Cardiac muscle cell (in vitro differentiated cells and primary cell): Measurements from ENCODE around the gene GPC5. TPM values are rescaled to one million over a fixed set of nuclear protein-coding genes. Genes with fewer than 3 reads are reported as not detected.

Source experiments
- DNase-seq, 2 donors: peaks; one replicate each; pipeline versions ENCODE4 v3.0.0 to v3.0.0-alpha.2; 2010 to 2017; ENCODE audit warnings: low read depth in 1 of 2, low spot score in 1 of 2
- H3K27ac ChIP-seq: fragments of 200-600 bp; sonication (generic); 2 replicates; pipeline ENCODE4 v1.5.1; 2016
- H3K27me3 ChIP-seq: fragments of 200-600 bp; sonication (generic); 2 replicates; pipeline ENCODE4 v1.6.0; 2016; ENCODE audit warnings: control low read depth
- H3K36me3 ChIP-seq: fragments of 200-600 bp; sonication (generic); 2 replicates; pipeline ENCODE4 v1.5.1; 2016; ENCODE audit warnings: control low read depth
- H3K4me1 ChIP-seq: fragments of 200-600 bp; sonication (generic); 2 replicates; pipeline ENCODE4 v1.8.1; 2017; ENCODE audit warnings: low read depth, mild to moderate bottlenecking, mixed run types
- H3K4me3 ChIP-seq: fragments of 200-600 bp; sonication (generic); 2 replicates; pipeline ENCODE4 v1.5.1; 2016; ENCODE audit warnings: mild to moderate bottlenecking
- H3K9me3 ChIP-seq: fragments of 200-600 bp; sonication (generic); 2 replicates; pipeline ENCODE4 v1.5.1; 2017; ENCODE audit warnings: low read depth, mild to moderate bottlenecking, control low read depth
- CTCF ChIP-seq: IDR thresholded peaks from 2 replicates; pipeline ENCODE4 v1.5.1; 2012; ENCODE audit warnings: low read depth, mild to moderate bottlenecking, low read length
- polyA plus RNA-seq: library from polyadenylated mRNA; unstranded; fragments of >200 nt; fragmentation: Nextera tagmentation; extraction: Ambion mirVana; gene quantifications from 2 replicates; pipeline ENCODE4 v1.2.1, GENCODE V29; 2016
- total RNA-seq: library from RNA; depleted of rRNA; stranded (reverse); fragments of >200 nt; gene quantifications from 2 replicates; pipeline ENCODE4 v1.2.3, GENCODE V29; 2016

GPC5 gene
- total and polyA plus RNA-seq, 2 experiments from 2014 or later, result 0.97 to 3.3 TPM

GRCh38 chr13:91491980-91492379 is 93.6 kb downstream of the GPC5 start:
- no peaks in the 10 kb centered on the region for H3K4me1 ChIP-seq
- DNase-seq, result no peak
- no peak overlapping the region for H3K4me3 ChIP-seq
- no peaks in the 10 kb centered on the region for H3K9me3 ChIP-seq
- H3K27me3 ChIP-seq, result no peaks in the 10 kb centered on the region
- no peaks in the 10 kb centered on the region for H3K36me3 ChIP-seq
- no peak for TF ChIP-seq CTCF
- no peak overlapping the region for H3K27ac ChIP-seq

- Histone ChIP-seq H3K27me3 (no peaks in the 10 kb centered on the region), H3K9me3 (no peaks in the 10 kb centered on the region), H3K36me3 (no peaks in the 10 kb centered on the region), H3K27ac (no peak overlapping the region), H3K4me1 (no peaks in the 10 kb centered on the region), H3K4me3 (no peak overlapping the region)
- DNase-seq, result no peak
- TF ChIP-seq CTCF, result no peak
Observed at GRCh38 chr13:91493442-91493841, 95.0 kb downstream of the GPC5 start.

GRCh38 chr13:91498298-91498697 is 99.9 kb downstream of the GPC5 start:
- Histone ChIP-seq H3K4me3 (no peak overlapping the region), H3K27me3 (no peaks in the 10 kb centered on the region), H3K9me3 (no peaks in the 10 kb centered on the region), H3K27ac (no peak overlapping the region), H3K4me1 (no peaks in the 10 kb centered on the region), H3K36me3 (no peaks in the 10 kb centered on the region)
- no peak for DNase-seq
- no peak for TF ChIP-seq CTCF

- no peak overlapping the region for H3K4me3 ChIP-seq
- no peak overlapping the region for H3K27ac ChIP-seq
- TF ChIP-seq CTCF, result no peak
- no peak for DNase-seq
- no peaks in the 10 kb centered on the region for H3K36me3 ChIP-seq
- H3K9me3 ChIP-seq, result no peaks in the 10 kb centered on the region
- no peaks in the 10 kb centered on the region for H3K4me1 ChIP-seq
- H3K27me3 ChIP-seq, result no peaks in the 10 kb centered on the region
Observed at GRCh38 chr13:91504216-91504615, 105.8 kb downstream of the GPC5 start.

- Histone ChIP-seq H3K36me3 (no peaks in the 10 kb centered on the region), H3K4me3 (no peak overlapping the region), H3K27me3 (no peaks in the 10 kb centered on the region), H3K4me1 (no peaks in the 10 kb centered on the region), H3K27ac (no peak overlapping the region), H3K9me3 (no peaks in the 10 kb centered on the region)
- DNase-seq, result no peak
- no peak for TF ChIP-seq CTCF
Observed at GRCh38 chr13:91506759-91507158, 108.3 kb downstream of the GPC5 start.

- Histone ChIP-seq H3K9me3 (no peaks in the 10 kb centered on the region), H3K4me3 (no peak overlapping the region), H3K27ac (no peak overlapping the region), H3K4me1 (no peaks in the 10 kb centered on the region), H3K36me3 (no peaks in the 10 kb centered on the region), H3K27me3 (no peaks in the 10 kb centered on the region)
- DNase-seq, result no peak
- TF ChIP-seq CTCF, result no peak
Observed at GRCh38 chr13:91510058-91510457, 111.6 kb downstream of the GPC5 start.
